Activated effector memory CD4-positive, alpha-beta T cell treated with Interleukin-2 at 50 U/mL for 16 hours (primary cell): ENCODE data around the gene CALN1.
"Not testable (repeated sequence)": the region's sequence is repeated elsewhere in the genome, so short reads cannot be mapped to it uniquely, and the experiment has no call there.

Source experiments
- DNase-seq: peaks from one replicate; pipeline ENCODE4 v3.0.0-alpha.2; 2020

CALN1 gene

DNA sequence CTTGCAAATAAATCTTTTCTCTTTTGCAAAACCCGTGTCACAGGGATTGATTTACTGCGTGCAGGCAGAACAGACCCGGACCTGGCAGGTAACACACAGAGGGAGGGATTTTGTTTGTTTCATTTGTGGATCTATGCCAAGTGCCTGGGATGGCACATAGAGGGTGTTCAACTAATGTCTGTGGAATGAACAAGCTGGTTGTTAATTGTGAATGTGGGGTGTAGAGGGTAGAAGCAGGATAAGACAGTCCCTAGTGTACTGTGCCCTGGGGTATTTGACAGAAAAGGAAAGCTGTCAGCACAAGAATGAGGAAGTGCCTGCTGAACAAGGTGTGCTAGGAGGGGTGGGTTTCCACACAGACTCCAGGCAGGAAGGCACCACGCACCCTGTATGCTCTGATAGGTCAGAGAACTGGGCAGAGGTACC is 331.8 kb downstream of the CALN1 start:
- no peak for DNase-seq

DNA sequence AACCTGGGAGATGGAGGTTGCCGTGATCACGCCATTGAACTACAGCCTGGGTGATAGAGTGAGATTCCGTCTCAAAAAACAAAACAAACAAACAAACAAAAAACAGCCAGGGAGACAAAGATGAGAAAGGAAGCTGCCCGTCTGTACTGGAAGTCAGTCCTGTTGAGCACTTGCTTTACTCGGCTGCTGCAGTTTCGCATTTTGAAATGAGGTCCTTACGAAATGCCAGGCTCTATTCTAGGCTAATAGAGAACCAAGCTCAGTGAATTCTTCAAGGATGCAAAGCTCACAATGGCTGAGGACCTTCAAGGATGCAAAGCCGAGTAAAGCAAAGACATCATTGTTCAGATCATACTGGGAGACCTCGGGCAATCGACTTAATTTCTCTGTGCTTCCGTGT is 333.3 kb downstream of the CALN1 start:
- DNase-seq, result no peak

DNA sequence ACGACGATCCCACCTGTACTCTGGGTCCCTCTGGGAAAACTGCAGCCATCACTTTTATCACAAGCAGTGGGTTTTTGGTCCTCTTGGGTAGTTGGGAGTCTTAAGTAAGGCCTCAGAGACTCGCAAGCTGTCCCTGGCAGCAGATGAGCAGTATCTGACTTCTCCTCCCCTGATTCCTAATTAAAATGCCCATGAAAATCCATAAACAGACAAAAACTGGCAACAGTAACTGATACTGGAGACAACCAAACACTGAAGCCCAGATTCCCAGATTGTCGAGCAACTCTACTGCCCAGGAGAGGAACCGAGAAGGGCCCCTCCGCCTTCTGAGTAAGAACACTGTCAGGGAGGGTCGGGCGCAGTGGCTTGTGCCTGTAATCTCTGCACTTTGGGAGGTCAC is 333.8 kb downstream of the CALN1 start:
- no peak for DNase-seq

DNA sequence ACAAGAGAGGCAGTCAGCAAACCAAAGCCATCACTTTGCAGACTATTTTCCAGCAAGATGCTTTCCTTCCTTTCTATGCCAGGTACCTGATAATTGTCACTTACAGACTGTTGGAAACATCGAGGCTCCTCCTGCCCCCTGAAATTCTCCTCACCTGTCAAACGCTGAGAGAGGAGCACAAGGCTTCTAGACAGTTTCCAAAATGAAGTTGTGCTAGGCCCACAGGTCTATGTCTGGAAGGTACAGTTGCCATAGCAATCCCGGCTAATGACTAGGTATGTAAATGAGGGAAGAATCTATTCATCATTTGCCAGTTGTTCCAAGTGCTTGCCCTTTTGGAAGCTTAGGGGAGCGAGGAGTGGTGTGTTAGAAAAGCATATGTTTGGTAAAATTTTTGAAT is 334.4 kb downstream of the CALN1 start:
- no peak for DNase-seq

DNA sequence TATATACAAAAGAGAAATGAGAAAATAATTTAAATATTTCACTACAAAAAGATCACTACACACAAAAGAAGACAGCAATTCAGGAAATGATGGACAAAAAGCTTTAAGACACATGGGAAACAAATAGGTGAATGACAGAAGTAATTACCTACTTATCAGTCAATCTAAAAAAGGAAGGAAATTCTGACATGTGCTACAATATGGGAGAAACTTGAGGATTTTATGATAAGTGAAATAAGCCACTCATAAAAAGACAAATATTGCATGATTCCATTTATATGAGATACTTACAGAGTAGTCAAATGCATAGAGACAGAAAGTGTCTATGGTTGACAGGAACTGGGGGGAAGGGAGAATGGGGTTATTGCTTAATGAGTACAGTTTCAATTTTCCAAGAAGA is 339.2 kb downstream of the CALN1 start:
- no peak for DNase-seq

DNA sequence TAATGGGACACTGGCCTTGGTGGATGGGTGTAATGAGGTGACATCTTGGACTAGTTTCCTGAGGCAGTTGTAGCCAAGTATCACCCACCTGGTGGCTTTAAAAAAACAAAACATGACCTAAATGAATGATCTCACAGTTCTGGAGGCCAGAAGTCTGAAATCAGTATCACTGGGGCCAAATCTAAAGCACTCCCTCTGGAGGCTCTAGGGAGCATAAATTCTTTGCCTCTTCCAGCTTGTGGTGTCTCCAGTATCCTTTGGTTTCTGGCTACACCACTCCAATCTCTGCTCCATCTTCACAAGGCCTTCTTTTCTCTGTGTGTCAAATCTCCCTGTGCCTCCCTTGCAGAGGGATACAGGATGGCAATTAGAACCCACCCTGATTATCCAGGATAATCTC is 342.9 kb downstream of the CALN1 start:
- DNase-seq, result no peak

DNA sequence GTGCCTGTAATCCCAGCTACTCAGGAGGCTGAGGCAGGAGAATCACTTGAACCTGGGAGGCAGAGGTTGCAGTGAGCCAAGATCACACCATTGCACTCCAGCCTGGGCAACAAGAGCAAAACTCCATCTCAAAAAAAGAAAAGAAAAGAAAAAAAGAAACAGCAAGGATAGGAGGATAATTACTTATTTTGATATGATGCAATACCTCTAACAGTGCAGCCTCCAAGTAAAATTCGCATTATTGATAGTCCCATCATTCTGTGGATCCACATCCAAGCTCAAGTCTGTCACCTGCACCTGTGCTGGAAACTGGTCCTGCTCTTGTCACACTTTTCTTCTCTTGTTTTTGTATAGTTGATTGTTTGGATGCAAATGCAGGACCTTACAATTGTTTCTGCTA is 346.4 kb downstream of the CALN1 start:
- DNase-seq, result not testable (repeated sequence)

DNA sequence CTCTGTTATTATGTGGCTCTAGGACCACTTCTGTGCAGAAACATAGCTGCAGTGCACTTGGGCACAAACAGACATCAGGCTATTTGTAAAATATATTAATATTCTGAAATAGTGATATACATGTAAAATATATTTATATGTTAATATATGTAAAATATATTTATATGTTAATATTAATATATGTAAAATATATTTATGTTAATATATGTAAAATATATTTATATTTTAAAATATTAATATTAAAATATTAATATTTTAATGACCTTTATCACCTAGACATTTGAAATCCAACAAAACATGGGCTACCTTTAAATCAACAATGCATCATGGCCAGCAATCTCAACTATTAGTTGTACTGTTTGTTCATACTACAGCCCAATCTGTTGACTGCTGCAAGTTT is 347.2 kb downstream of the CALN1 start:
- no peak for DNase-seq

DNA sequence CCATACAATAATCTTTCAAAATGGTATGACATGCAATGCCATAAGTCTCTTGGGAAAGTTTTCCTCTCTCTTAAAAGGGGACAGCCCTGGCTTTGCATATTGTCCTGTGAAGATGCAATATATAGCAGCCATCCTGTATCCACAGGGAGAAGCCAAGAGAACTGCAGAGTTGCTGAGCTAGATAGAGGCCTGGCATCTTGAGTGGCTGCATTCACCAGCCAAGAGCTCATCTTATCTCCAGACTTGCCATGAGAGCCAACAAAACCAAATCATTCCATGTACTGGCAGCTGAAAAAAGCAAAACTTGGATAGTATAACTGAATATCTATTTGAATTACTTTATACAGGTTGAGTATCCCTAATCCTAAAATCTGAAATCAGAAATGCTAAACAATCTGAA is 348.8 kb downstream of the CALN1 start:
- no peak for DNase-seq

DNA sequence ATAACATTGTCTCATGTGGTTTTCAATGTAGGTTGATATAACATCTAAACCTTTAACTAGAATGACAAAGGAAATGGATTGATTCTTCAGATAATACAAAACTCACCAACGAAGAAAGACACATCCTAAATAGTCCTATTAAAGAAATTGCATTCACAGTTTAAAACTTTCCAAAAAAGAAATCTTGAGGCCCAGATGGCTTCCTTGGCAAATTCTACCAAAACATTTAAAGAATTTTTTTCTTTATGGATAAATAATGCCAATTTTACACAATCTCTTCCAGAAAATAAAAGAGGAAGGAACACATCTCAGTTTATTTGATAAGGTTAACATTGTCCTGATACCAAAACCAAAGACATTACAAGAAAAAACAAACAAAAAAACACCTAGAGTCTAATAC is 349.5 kb downstream of the CALN1 start:
- no peak for DNase-seq

DNA sequence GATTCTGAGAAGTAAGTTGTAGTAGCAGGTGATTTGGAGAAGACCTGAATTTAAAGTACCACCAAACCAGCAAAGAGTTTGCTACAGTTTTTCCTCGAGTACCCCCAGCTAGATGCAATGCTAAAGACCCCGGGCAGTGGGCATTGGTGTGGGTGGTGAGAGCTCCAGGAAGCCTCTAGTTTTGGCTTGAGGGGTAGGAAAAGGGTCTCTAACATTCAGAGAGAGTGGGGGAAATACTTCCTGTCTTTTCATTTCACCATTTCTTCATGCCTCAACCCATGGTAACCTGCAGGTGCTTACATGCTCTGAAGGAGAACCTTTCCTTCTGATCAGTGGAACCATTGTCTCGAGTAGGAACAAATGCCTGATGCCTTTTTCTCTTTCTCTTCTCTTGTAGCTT is 352.2 kb downstream of the CALN1 start:
- DNase-seq, result no peak

DNA sequence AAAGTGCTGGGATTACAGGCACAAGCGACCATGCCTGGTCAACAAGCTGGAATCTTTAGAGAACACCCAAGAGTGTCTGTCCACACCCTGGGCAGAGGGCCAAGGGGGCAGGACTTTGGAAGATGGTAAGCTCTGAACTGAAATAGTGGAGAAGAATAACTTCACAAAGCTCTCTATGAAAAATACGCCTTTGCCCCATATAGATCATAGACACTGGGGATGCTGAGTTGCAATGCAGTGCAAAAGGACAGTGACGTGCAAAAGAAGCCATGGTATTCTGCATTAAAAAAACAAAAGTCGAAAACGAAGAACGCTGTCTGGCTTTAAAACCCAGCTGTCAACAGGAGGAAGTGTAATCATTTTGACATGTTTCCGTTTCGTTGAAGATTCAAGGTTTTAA is 353.6 kb downstream of the CALN1 start:
- no peak for DNase-seq

DNA sequence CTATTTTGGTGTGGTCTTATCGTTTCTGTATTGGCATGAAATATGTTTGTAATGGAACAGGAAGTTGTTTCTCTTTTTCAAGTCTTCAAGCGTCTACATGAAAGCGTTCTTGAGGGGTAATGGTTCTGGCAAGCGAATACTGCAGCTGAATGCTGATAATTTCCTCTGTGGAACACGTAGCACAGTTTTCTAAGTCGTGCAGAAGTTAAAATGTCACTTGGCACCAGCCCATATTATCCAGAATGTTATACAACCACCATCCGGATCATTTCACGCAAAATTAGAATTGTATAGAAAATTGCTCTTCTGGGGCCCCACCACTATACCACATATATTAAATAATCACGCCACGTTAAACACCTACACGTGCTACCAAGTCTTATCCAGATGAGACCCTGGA is 354.3 kb downstream of the CALN1 start:
- no peak for DNase-seq

DNA sequence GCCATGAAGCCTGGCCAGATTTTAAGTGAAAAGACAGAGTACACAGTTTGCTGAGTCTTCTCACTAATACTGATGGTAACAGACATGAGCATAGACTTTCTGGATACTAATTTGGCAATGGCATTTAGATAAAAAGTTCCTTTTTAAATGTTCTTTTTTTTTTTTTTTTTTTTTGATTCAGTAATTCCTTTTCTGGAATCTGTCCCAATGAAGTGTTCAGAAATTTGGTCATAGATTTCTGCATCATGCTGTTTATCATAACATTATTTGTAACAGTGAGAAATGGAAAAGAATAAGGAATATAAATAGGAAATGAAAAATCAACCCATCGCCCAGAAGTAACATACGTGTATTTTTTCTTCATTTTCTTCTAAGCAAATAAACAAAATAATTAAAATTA is 354.9 kb downstream of the CALN1 start:
- DNase-seq, result no peak

DNA sequence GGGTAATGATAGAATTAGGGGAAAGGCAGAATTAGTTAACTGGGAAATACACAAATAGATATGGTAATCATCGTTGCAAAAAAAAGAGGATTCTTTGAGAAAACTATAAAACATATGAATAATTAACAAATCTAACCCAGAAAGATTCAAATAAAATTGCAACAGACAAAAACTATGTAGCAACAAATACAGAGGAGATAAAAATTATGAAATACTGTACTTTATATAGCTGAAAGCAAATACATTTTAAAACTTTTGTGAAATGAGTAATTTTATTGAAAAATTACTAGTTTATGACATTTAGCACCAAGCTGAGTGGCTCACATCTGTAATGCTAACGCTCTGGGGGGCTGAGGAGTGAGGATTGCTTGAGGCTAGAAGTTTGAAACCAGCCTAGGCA is 356.7 kb downstream of the CALN1 start:
- no peak for DNase-seq

DNA sequence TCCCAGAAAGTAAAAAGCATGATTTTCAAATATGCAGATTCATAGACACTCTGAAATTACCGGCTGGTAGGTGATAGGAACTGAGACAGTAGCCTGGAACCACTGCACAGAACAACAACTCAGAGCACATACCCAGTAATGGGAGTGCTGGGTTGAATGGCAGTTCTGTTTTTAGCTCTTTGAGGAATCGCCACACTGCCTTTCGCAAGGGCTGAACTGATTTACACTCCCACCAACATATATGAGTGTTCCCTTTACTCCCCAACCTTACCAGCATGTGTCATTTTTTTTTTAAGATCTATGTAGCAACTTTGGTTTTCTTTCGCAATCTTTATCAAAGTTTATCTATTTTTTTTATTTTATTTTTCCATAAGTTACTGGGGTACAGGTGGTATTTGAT is 358.8 kb downstream of the CALN1 start:
- no peak for DNase-seq

DNA sequence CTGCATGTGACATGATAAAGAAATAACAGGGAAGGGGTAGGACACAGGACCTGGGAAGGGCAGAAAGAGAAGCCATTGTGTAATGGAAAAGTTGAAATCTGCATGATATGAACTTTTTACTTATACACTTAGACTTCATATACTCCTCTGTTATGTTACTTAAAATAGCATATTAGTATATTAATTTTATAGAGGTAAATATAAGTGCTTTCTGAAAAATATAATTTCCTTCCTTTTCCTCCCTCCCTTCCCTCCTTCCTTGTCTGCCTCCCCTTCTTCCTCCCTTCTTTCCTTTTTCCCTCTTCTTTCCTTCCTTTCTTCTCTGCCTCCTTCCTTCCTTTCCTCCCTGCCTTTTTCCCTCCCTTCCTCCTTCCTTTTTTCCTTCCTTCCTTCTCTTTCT is 363.7 kb downstream of the CALN1 start:
- DNase-seq, result no peak

DNA sequence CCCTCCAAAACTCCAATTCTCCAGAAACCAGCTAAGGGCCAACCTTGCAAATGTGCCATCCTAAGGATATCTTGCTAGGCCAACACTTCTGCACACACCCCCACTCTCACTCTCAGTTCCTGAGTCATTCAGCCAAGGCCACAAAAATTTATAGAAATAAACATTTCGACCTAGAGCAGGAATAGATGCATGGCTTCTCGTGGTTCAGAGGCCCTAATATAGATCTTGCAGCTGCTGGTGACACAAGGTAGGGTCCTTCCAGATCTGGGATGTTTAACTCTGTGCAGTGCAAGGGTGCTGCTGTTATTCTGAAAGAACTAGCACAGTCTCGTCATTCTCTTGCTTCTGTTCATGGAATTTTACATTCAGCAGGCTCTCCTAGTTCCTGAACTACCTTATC is 369.3 kb downstream of the CALN1 start:
- DNase-seq, result no peak

DNA sequence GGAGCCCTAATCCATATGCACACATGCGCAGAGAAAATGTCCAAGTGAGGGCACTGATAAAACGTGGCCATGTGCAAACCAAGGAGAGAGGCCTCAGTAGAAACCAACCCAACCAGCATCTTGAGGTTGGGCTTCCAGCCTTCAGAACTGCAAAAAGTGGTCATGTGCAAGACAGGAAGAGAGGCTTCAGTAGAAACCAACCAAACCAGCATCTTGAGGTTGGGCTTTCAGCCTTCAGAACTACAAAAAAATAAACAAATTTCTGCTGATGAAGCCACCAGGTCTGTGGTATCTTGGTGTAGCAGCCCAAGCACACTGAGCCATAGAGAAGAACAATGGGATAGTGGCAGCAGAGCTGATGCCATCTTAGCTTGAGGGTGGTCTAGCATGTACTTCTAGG is 371.5 kb downstream of the CALN1 start:
- DNase-seq, result no peak

DNA sequence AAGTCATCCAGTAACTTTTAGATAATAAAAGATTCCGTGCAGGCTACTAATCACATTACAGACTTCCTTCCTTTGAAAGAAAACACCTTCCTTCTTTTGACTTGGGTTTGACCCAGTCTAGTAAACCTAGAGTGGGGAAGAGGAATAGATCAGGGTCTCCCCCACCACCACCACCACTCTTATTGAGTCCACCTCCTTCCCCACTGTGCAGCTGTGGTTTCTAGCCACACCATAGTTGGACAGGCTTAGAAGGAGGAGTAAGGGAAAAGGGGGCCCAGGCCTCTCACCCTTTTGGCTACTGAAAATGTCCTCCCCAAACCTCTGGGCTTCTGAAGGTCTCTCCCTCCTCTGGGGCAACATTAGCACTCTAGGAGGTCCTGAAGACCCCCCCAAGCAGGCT is 372.7 kb downstream of the CALN1 start:
- DNase-seq, result no peak

DNA sequence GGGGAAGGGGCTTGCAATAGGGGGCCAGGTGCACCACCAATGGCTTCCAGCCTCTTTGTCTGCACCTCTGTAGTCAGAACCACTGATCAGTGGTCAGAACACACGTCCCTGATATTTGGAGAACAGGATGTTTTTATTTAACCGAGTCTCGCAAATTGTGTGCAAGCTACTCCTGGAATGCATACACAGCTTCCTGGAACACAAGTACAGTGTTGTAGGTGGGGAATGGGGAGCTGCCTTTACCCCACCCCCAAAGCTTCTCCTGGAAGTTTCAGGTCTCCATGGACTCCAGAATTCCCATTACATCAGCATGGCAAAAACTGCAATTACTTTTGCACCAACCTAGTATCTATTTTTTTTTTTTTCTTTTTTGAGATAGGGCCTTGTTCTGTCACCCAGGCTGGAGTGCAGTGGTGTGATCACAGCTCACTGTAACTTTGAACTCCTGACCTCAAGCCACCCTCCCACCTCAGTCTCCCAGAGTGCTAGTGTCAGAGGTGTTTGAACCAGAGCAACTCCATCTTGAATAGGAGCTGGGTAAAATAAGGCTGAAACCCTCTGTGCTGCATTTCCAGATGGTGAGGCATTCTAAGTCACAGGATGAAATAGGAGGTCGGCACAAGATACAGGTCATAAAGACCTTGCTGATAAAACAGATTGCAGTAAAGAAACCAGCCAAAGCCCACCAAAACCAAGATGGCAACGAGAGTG is 374.0 kb downstream of the CALN1 start:
- no peak for DNase-seq

DNA sequence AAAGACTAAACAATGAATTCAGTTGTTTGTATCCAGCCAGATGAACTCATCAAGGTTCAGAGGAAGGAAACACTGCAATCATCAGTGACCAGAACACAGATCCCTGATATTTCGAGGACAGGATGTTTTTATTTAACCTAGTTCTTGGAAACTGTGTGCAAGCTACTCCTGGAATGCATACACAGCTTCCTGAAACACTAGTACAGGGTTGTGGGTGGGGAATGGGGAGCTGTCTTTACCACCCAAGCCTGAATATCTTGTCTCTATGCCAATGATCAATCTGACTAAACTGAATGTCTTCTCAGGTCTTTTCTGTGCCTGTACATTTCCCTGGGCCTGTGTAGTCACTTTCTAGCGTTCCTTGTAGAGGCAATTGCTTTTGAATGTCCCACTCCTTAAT is 374.6 kb downstream of the CALN1 start:
- no peak for DNase-seq

DNA sequence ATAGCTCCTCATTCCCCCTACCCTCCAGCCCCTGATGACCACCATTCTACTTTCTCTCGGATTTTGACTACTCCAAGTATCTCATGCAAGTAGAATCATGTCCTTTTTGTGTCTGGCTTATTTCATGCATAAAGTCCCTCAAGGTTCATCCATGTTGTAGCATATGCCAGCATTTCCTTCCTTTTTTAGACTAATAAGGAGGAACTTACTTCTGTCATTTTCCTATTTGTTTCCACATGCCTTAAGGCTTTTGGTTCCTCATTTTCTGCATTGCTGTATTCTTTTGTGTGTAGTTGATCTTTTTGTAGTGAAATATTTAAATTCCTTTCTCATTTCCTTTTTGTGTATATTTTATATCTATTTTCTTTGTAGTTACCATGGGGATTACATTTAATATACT is 376.9 kb downstream of the CALN1 start:
- DNase-seq, result no peak

DNA sequence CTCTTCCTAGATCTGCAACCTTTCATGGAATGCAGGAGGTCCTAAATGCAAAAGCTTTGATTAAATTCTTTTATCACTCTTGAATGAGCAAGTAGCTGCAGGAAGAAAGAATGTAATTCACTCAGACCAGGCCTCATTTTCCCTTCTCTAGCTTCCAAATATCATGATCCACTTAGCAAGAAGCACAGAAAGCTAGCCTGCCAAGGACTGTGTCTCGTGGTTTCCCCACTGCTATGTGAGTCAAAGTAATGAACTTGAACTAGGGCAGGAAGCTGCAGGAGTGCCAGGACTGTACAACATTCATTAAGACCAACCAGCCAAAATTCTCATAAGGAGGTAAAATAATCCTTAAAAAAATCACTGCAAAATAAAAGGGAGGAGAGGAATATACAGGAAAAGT is 379.2 kb downstream of the CALN1 start:
- DNase-seq, result no peak

DNA sequence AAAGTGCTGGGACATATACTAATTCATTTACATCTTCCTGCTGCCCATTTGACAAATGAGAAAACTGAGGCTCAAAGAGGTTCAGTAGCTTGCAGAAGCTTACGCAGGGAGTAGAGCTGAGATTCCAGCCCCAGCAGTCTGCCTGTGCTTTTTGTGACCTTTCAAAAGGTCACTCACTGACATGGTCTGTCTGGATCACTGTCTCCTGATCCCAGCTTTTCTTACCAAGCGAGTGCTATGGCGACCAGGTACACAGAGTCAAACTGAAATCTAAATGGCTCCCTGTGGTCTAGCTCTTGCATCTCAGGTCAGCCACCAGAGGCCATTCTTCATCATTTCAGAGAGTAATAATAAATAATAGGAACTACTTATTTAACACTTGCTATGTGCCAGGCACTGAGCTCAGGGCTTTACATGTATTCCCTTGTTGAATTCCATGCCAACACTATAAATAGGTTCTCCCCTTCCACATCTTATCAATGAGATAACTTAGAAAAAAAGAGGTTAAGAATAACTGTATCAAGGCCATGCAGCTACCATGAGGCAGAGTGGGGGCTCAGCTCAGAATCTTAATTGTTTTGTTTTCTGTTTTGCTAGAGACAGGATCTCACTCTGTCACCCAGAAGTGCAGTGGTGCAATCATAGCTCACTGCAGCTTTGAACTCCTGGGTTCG is 381.0 kb downstream of the CALN1 start:
- no peak for DNase-seq
